Lung microvascular endothelial cell (primary cell): Measurements from ENCODE around the gene MAPK12. TPM values are rescaled to one million over a fixed set of nuclear protein-coding genes. Genes with fewer than 3 reads are reported as not detected.

Experiments
- DNase-seq, 2 donors: peaks; one replicate each; pipeline versions ENCODE4 v3.0.0 to v3.0.0-alpha.2; 2010; ENCODE audit warnings: low read depth in 2 of 2
- total RNA-seq: library from RNA; depleted of rRNA; stranded (reverse); fragments of >200 nt; gene quantifications from 2 replicates; pipeline ENCODE4 v1.2.1, GENCODE V29; 2014

Gene MAPK12
- 37.0 and 53.6 TPM in 2 replicates for total RNA-seq

- DNase-seq = peak; percentile 53 to 72
These were observed at the start of gene MAPK12 for GRCh38 chr22:50261615-50262459. MAPK12 (minus strand) TSS chr22:50261683; CDS start chr22:50261509, 174 bp downstream.

GRCh38 chr22:50310949-50311444 lies 49.5 kb upstream of the MAPK12 start:
- DNase-seq = no peak

GRCh38 chr22:50310031-50310722 lies 48.7 kb upstream of the MAPK12 start:
- no peak for DNase-seq

GRCh38 chr22:50309601-50309991 lies 48.1 kb upstream of the MAPK12 start:
- no peak for DNase-seq

GRCh38 chr22:50308986-50309600 lies 47.6 kb upstream of the MAPK12 start:
- DNase-seq = no peak

GRCh38 chr22:50308597-50308935 lies 47.1 kb upstream of the MAPK12 start:
- peak in 1 of 2 donors; percentile 56 for DNase-seq

- no peak for DNase-seq
These were observed 46.6 kb upstream of the MAPK12 start for GRCh38 chr22:50307890-50308596.

- DNase-seq = peak; percentile 84 to 91
These were observed 45.6 kb upstream of the MAPK12 start, which contains the start of gene PLXNB2 for GRCh38 chr22:50306753-50307749. PLXNB2 (minus strand) TSS chr22:50307646; CDS start chr22:50290584, 17,062 bp downstream.

- peak; percentile 70 to 92 for DNase-seq
These were observed 44.6 kb upstream of the MAPK12 start for GRCh38 chr22:50305923-50306566.

- DNase-seq = no peak
These were observed 44.0 kb upstream of the MAPK12 start for GRCh38 chr22:50305393-50305922.

- DNase-seq = no peak
These were observed 43.3 kb upstream of the MAPK12 start for GRCh38 chr22:50304528-50305392.

- DNase-seq = peak in 1 of 2 donors; percentile 47
These were observed 42.5 kb upstream of the MAPK12 start for GRCh38 chr22:50303848-50304527.

GRCh38 chr22:50303515-50303847 lies 42.0 kb upstream of the MAPK12 start:
- no peak for DNase-seq

- DNase-seq = no peak
These were observed 41.1 kb upstream of the MAPK12 start for GRCh38 chr22:50302564-50302963.

- DNase-seq = no peak
These were observed 40.6 kb upstream of the MAPK12 start for GRCh38 chr22:50302041-50302541.

GRCh38 chr22:50301581-50301991 lies 40.1 kb upstream of the MAPK12 start:
- DNase-seq = no peak

GRCh38 chr22:50300620-50301257 lies 39.3 kb upstream of the MAPK12 start:
- DNase-seq = no peak
